Activated naive CD8-positive, alpha-beta T cell treated with anti-CD3 and anti-CD28 coated beads, Interleukin-2, amount 10 ng/mL, durations not matched to agents 7 days and 5 days (primary cell): ENCODE measurements around the gene CPSF4L. TPM values are rescaled to one million over a fixed set of nuclear protein-coding genes. Genes with fewer than 3 reads are reported as not detected.

Experiments
- ATAC-seq: fragments of 150-1000 bp; cut with Tn5 transposase; one replicate; pipeline ENCODE4 v1.10.0; 2021; ENCODE audit warnings: low read depth, moderate library complexity
- POLR2A ChIA-PET: fragments of 350-600 bp; sonication (Branson Sonifier 250); formaldehyde crosslinking; loops from one replicate; lab custom pipeline; 2021; ENCODE audit warnings: antibody characterized with exemption; lab: Charles Lee
- DNase-seq: peaks from one replicate; pipeline ENCODE4 v3.0.0; 2021
- H3K27ac Mint-ChIP-seq: one replicate; pipeline ENCODE4 v1.8.0; 2022; ENCODE audit warnings: mild to moderate bottlenecking, mixed read lengths
- H3K27me3 Mint-ChIP-seq: one replicate; pipeline ENCODE4 v1.8.0; 2022; ENCODE audit warnings: mild to moderate bottlenecking, moderate library complexity, mixed read lengths
- H3K36me3 Mint-ChIP-seq: one replicate; pipeline ENCODE4 v1.8.0; 2021; ENCODE audit warnings: mild to moderate bottlenecking, mixed read lengths
- H3K4me1 Mint-ChIP-seq: one replicate; pipeline ENCODE4 v1.8.0; 2021; ENCODE audit warnings: mixed read lengths
- H3K4me3 Mint-ChIP-seq: one replicate; pipeline ENCODE4 v1.8.0; 2022; ENCODE audit warnings: mild to moderate bottlenecking, moderate library complexity, mixed read lengths
- H3K9me3 Mint-ChIP-seq: one replicate; pipeline ENCODE4 v1.8.0; 2021; ENCODE audit warnings: mixed read lengths
- total RNA-seq, 2 experiments: library from RNA; stranded (reverse); gene quantifications; one replicate each; pipeline ENCODE4 v1.2.3, GENCODE V29; 2021

CPSF4L gene
- total RNA-seq, 2 experiments from 2014 or later = not detected

- POLR2A ChIA-PET = no interaction called here
- peaks cover 1% of the 10 kb centered on the region for H3K36me3 Mint-ChIP-seq
- ATAC-seq (no peak), DNase-seq (no peak)
- no peak overlapping the region for H3K4me3 Mint-ChIP-seq
- no peaks in the 10 kb centered on the region for H3K9me3 Mint-ChIP-seq
- H3K27me3 Mint-ChIP-seq = no peaks in the 10 kb centered on the region
- H3K27ac Mint-ChIP-seq = no peak overlapping the region
- H3K4me1 Mint-ChIP-seq = peaks cover 1% of the 10 kb centered on the region
These were observed 9.8 kb downstream of the CPSF4L start for GRCh38 chr17:73251871-73252270.

GRCh38 chr17:73250851-73251640 is 10.6 kb downstream of the CPSF4L start:
- H3K27me3 Mint-ChIP-seq = no peaks in the 10 kb centered on the region
- DNase-seq (no peak), ATAC-seq (no peak)
- H3K4me3 Mint-ChIP-seq = no peak overlapping the region
- H3K27ac Mint-ChIP-seq = no peak overlapping the region
- peaks cover 3% of the 10 kb centered on the region for H3K36me3 Mint-ChIP-seq
- H3K4me1 Mint-ChIP-seq = peaks cover 1% of the 10 kb centered on the region
- no peaks in the 10 kb centered on the region for H3K9me3 Mint-ChIP-seq
- POLR2A ChIA-PET = no interaction called here

- POLR2A ChIA-PET = interaction anchor here (1.1 kb wide), 1 partner anchor 58 kb away, joined by 4 read pairs; no protein-coding TSS in a partner anchor
- no peak overlapping the region for H3K27ac Mint-ChIP-seq
These were observed 12.0 kb downstream of the CPSF4L start for GRCh38 chr17:73249700-73250099.

GRCh38 chr17:73248532-73248931 is 13.1 kb downstream of the CPSF4L start:
- peaks cover 3% of the 10 kb centered on the region for H3K36me3 Mint-ChIP-seq
- H3K27me3 Mint-ChIP-seq = no peaks in the 10 kb centered on the region
- H3K4me1 Mint-ChIP-seq = no peaks in the 10 kb centered on the region
- H3K27ac Mint-ChIP-seq = no peak overlapping the region
- no peak overlapping the region for H3K4me3 Mint-ChIP-seq
- POLR2A ChIA-PET = no interaction called here
- H3K9me3 Mint-ChIP-seq = no peaks in the 10 kb centered on the region
- ATAC-seq = no peak
- no peak for DNase-seq

More at GRCh38 chr17:73249700-73250099, 12.0 kb downstream of the CPSF4L start:
- Mint-ChIP-seq H3K36me3 (peaks cover 3% of the 10 kb centered on the region), H3K4me3 (no peak overlapping the region), H3K9me3 (no peaks in the 10 kb centered on the region), H3K4me1 (no peaks in the 10 kb centered on the region), H3K27me3 (no peaks in the 10 kb centered on the region)
- DNase-seq (no peak), ATAC-seq (no peak)

GRCh38 chr17:73247726-73248125 is 14.0 kb downstream of the CPSF4L start:
- POLR2A ChIA-PET = no interaction called here
- Mint-ChIP-seq H3K36me3 (peaks cover 3% of the 10 kb centered on the region), H3K4me1 (peaks cover under 1% of the 10 kb centered on the region), H3K9me3 (no peaks in the 10 kb centered on the region), H3K4me3 (no peak overlapping the region), H3K27me3 (no peaks in the 10 kb centered on the region), H3K27ac (no peak overlapping the region)
- no peak for ATAC-seq
- DNase-seq = no peak

GRCh38 chr17:73240561-73240960 is 21.1 kb downstream of the CPSF4L start:
- POLR2A ChIA-PET = interaction anchor here (0.6 to 1.1 kb wide), 2 partner anchors 47 to 70 kb away, joined by 3 read pairs; no protein-coding TSS in a partner anchor
- ATAC-seq (no peak), DNase-seq (no peak)
- no peak overlapping the region for H3K27ac Mint-ChIP-seq
- H3K9me3 Mint-ChIP-seq = no peaks in the 10 kb centered on the region
- H3K4me1 Mint-ChIP-seq = peaks cover 26% of the 10 kb centered on the region
- no peaks in the 10 kb centered on the region for H3K27me3 Mint-ChIP-seq
- H3K36me3 Mint-ChIP-seq = peaks cover 23% of the 10 kb centered on the region
- H3K4me3 Mint-ChIP-seq = no peak overlapping the region

- ATAC-seq = peak; percentile 40
- Mint-ChIP-seq H3K4me1 (peaks cover 34% of the 10 kb centered on the region), H3K4me3 (peak overlapping the region; percentile 64), H3K27me3 (no peaks in the 10 kb centered on the region), H3K9me3 (no peaks in the 10 kb centered on the region), H3K27ac (peak overlapping the region; percentile 65), H3K36me3 (peaks cover 30% of the 10 kb centered on the region)
- POLR2A ChIA-PET = interaction anchor here (0.9 kb wide), 1 partner anchor 30 kb away, joined by 3 read pairs; no protein-coding TSS in a partner anchor
- DNase-seq = no peak
These were observed 24.0 kb downstream of the CPSF4L start for GRCh38 chr17:73237714-73238113.

- no peak overlapping the region for H3K27ac Mint-ChIP-seq
- peaks cover 25% of the 10 kb centered on the region for H3K36me3 Mint-ChIP-seq
- no peak overlapping the region for H3K4me3 Mint-ChIP-seq
- H3K27me3 Mint-ChIP-seq = no peaks in the 10 kb centered on the region
- H3K4me1 Mint-ChIP-seq = peaks cover 39% of the 10 kb centered on the region
- POLR2A ChIA-PET = interaction anchor here (0.5 to 1.7 kb wide), 5 partner anchors 11 to 483 kb away, joined by 3 to 4 read pairs (median 3); no protein-coding TSS in a partner anchor
- no peaks in the 10 kb centered on the region for H3K9me3 Mint-ChIP-seq
- ATAC-seq (no peak), DNase-seq (no peak)
These were observed 26.9 kb downstream of the CPSF4L start for GRCh38 chr17:73234736-73235135.

GRCh38 chr17:73232587-73233373 is 28.9 kb downstream of the CPSF4L start:
- POLR2A ChIA-PET = interaction anchor here (0.6 to 2.7 kb wide), 15 partner anchors 10 to 513 kb away, joined by 3 to 32 read pairs (median 5); partner anchors contain the start of genes CDC42EP4 and COG1
- peak; percentile 49 for ATAC-seq

GRCh38 chr17:73231841-73232586 is 29.7 kb downstream of the CPSF4L start:
- H3K4me1 Mint-ChIP-seq = peaks cover 47% of the 10 kb centered on the region
- peak; percentile 92 for ATAC-seq
- peak; percentile 97 for DNase-seq
- POLR2A ChIA-PET = interaction anchor here (0.6 to 2.7 kb wide), 16 partner anchors 10 to 512 kb away, joined by 3 to 32 read pairs (median 4); partner anchors contain the start of genes CDC42EP4 and COG1
- H3K4me3 Mint-ChIP-seq = peak overlapping the region; percentile 97
- H3K36me3 Mint-ChIP-seq = peaks cover 20% of the 10 kb centered on the region
- no peaks in the 10 kb centered on the region for H3K9me3 Mint-ChIP-seq
- H3K27me3 Mint-ChIP-seq = no peaks in the 10 kb centered on the region
- peak overlapping the region; percentile 94 for H3K27ac Mint-ChIP-seq

More at GRCh38 chr17:73232587-73233373, 28.9 kb downstream of the CPSF4L start:
- H3K36me3 Mint-ChIP-seq = peaks cover 25% of the 10 kb centered on the region
- H3K4me3 Mint-ChIP-seq = peak overlapping the region; percentile 97
- no peaks in the 10 kb centered on the region for H3K27me3 Mint-ChIP-seq
- peak overlapping the region; percentile 94 for H3K27ac Mint-ChIP-seq
- peaks cover 46% of the 10 kb centered on the region for H3K4me1 Mint-ChIP-seq
- no peaks in the 10 kb centered on the region for H3K9me3 Mint-ChIP-seq
- no peak for DNase-seq

GRCh38 chr17:73231395-73231794 is 30.3 kb downstream of the CPSF4L start:
- H3K4me1 Mint-ChIP-seq = peaks cover 52% of the 10 kb centered on the region
- no peak for DNase-seq
- POLR2A ChIA-PET = interaction anchor here (0.5 to 2.7 kb wide), 12 partner anchors 9 to 512 kb away, joined by 3 to 32 read pairs (median 6); partner anchors contain the start of gene COG1

GRCh38 chr17:73230088-73230487 is 31.6 kb downstream of the CPSF4L start:
- POLR2A ChIA-PET = no interaction called here
- DNase-seq = no peak
- Mint-ChIP-seq H3K27me3 (no peaks in the 10 kb centered on the region), H3K4me3 (peak overlapping the region; percentile 39), H3K9me3 (no peaks in the 10 kb centered on the region), H3K4me1 (peaks cover 57% of the 10 kb centered on the region), H3K27ac (no peak overlapping the region), H3K36me3 (peaks cover 10% of the 10 kb centered on the region)
- ATAC-seq = no peak

More at GRCh38 chr17:73231395-73231794, 30.3 kb downstream of the CPSF4L start:
- Mint-ChIP-seq H3K27ac (peak overlapping the region; percentile 94), H3K27me3 (no peaks in the 10 kb centered on the region), H3K36me3 (peaks cover 17% of the 10 kb centered on the region), H3K4me3 (peak overlapping the region; percentile 97), H3K9me3 (no peaks in the 10 kb centered on the region)
- no peak for ATAC-seq
